Calu3 (cell line): Measurements from ENCODE around the gene FOXA3. TPM values are rescaled to one million over a fixed set of nuclear protein-coding genes. Genes with fewer than 3 reads are reported as not detected.

Experiments used
- BruUV-seq: library from RNA; stranded (reverse); fragments of 400-500 nt; replicated peaks from 2 replicates; lab custom pipeline; 2021; lab: Mats Ljungman, UMichigan
- CTCF ChIA-PET: fragments of 300-600 bp; sonication (Branson Sonifier 250); formaldehyde crosslinking; loops from one replicate; lab custom pipeline; 2022; ENCODE audit warnings: antibody characterized with exemption; lab: Charles Lee
- DNase-seq: peaks from one replicate; pipeline ENCODE4 v3.0.0; 2022
- H3K27ac Mint-ChIP-seq: one replicate; pipeline ENCODE4 v1.8.0; 2022; ENCODE audit warnings: mixed read lengths; ENCODE audit not compliant: unreplicated experiment
- H3K27me3 Mint-ChIP-seq: one replicate; pipeline ENCODE4 v1.8.0; 2022; ENCODE audit warnings: mixed read lengths; ENCODE audit not compliant: unreplicated experiment
- H3K36me3 Mint-ChIP-seq: one replicate; pipeline ENCODE4 v1.8.0; 2022; ENCODE audit warnings: mild to moderate bottlenecking, moderate library complexity, mixed read lengths; ENCODE audit not compliant: insufficient read depth, unreplicated experiment
- H3K4me1 Mint-ChIP-seq: one replicate; pipeline ENCODE4 v1.8.0; 2022; ENCODE audit warnings: mild to moderate bottlenecking, low read depth, mixed read lengths; ENCODE audit not compliant: unreplicated experiment
- H3K4me3 Mint-ChIP-seq: one replicate; pipeline ENCODE4 v1.8.0; 2022; ENCODE audit warnings: mild to moderate bottlenecking, low read depth, moderate library complexity, mixed read lengths; ENCODE audit not compliant: unreplicated experiment
- H3K9me3 Mint-ChIP-seq: one replicate; pipeline ENCODE4 v1.8.0; 2022; ENCODE audit warnings: low read depth, mixed read lengths; ENCODE audit not compliant: unreplicated experiment
- intact Hi-C: fragments of 100-400 bp; cut with micrococcal nuclease; formaldehyde crosslinking; loops from one replicate; pipeline ENCODE4 v1.10.0; 2022; ENCODE audit not compliant: unreplicated experiment
- total RNA-seq: library from RNA; stranded (reverse); gene quantifications from 2 replicates; pipeline ENCODE4 v1.2.3, GENCODE V29; 2022
- TF ChIP-seq, protein P1 (sequence below): fragments of 200-600 bp; IDR thresholded peaks from one replicate; pipeline ENCODE4 v1.8.0; 2022; ENCODE audit warnings: antibody characterized with exemption; ENCODE audit not compliant: unreplicated experiment

FOXA3 gene
- total RNA-seq, 1 experiment from 2014 or later = 12.1 TPM

- CTCF ChIA-PET = interaction anchor here (0.7 kb wide), 1 partner anchor 33 kb away, joined by 3 read pairs; no protein-coding TSS in a partner anchor
- intact Hi-C loops = no loop called here
- Mint-ChIP-seq H3K9me3 (no peaks in the 10 kb centered on the region), H3K4me3 (no peak overlapping the region), H3K4me1 (no peaks in the 10 kb centered on the region), H3K27me3 (peaks cover 47% of the 10 kb centered on the region), H3K36me3 (peaks cover 19% of the 10 kb centered on the region), H3K27ac (no peak overlapping the region)
- no TSS peak for BruUV-seq
- TF ChIP-seq, protein P1, sequence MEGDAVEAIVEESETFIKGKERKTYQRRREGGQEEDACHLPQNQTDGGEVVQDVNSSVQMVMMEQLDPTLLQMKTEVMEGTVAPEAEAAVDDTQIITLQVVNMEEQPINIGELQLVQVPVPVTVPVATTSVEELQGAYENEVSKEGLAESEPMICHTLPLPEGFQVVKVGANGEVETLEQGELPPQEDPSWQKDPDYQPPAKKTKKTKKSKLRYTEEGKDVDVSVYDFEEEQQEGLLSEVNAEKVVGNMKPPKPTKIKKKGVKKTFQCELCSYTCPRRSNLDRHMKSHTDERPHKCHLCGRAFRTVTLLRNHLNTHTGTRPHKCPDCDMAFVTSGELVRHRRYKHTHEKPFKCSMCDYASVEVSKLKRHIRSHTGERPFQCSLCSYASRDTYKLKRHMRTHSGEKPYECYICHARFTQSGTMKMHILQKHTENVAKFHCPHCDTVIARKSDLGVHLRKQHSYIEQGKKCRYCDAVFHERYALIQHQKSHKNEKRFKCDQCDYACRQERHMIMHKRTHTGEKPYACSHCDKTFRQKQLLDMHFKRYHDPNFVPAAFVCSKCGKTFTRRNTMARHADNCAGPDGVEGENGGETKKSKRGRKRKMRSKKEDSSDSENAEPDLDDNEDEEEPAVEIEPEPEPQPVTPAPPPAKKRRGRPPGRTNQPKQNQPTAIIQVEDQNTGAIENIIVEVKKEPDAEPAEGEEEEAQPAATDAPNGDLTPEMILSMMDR = no peak
- no peak for DNase-seq
Observed at GRCh38 chr19:45906221-45906620, 42.1 kb downstream of the FOXA3 start.

DNA sequence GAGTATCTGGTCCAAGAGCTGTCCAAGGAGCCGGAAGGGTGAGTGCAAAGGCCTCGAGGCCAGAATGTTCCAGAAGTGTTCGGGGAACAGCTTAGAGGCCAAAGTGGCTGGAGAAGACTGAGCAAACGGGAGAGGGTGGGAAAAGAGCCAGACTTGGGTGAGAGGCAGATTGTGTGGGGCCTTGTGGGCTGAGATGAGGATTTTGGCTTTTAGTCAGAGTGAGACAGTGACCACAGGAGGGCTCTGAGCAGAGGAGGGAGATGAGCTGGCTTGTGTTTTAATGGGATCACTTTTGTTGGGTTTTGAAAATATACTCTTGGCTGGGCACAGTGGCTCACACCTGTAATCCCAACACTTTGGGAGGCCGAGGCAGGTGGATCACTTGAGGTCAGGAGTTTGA, 44.8 kb downstream of the FOXA3 start:
- no peak overlapping the region for H3K4me3 Mint-ChIP-seq
- H3K9me3 Mint-ChIP-seq = no peaks in the 10 kb centered on the region
- no peak for DNase-seq
- H3K4me1 Mint-ChIP-seq = no peaks in the 10 kb centered on the region
- TF ChIP-seq, protein P1 = no peak
- CTCF ChIA-PET = no interaction called here
- H3K27me3 Mint-ChIP-seq = peaks cover 67% of the 10 kb centered on the region
- no peak overlapping the region for H3K27ac Mint-ChIP-seq
- intact Hi-C loops = no loop called here
- no TSS peak for BruUV-seq
- no peaks in the 10 kb centered on the region for H3K36me3 Mint-ChIP-seq

DNA sequence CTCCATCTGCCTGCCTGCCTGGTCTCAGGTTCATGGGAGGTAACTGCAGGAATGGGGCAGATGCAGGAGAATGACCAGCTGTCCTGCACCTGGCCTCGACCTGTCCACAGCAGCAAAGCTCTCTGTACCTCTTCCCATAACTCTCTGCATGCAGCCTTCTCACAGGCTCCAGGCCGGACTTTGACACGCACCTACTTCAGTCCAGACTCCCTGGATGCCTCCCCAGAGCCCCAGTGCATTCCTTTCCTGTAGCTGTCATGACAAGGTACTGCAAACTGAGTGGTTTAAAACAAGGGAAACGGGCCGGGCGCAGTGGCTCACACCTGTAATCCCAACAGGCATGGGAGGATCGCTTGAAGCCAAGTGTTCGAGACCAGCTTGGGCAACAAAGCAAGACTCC, 47.2 kb downstream of the FOXA3 start:
- BruUV-seq = no TSS peak
- H3K4me1 Mint-ChIP-seq = no peaks in the 10 kb centered on the region
- no peaks in the 10 kb centered on the region for H3K36me3 Mint-ChIP-seq
- H3K27ac Mint-ChIP-seq = no peak overlapping the region
- DNase-seq = no peak
- TF ChIP-seq, protein P1 = no peak
- intact Hi-C loops = no loop called here
- no peaks in the 10 kb centered on the region for H3K9me3 Mint-ChIP-seq
- peaks cover 62% of the 10 kb centered on the region for H3K27me3 Mint-ChIP-seq
- H3K4me3 Mint-ChIP-seq = no peak overlapping the region
- CTCF ChIA-PET = no interaction called here

DNA sequence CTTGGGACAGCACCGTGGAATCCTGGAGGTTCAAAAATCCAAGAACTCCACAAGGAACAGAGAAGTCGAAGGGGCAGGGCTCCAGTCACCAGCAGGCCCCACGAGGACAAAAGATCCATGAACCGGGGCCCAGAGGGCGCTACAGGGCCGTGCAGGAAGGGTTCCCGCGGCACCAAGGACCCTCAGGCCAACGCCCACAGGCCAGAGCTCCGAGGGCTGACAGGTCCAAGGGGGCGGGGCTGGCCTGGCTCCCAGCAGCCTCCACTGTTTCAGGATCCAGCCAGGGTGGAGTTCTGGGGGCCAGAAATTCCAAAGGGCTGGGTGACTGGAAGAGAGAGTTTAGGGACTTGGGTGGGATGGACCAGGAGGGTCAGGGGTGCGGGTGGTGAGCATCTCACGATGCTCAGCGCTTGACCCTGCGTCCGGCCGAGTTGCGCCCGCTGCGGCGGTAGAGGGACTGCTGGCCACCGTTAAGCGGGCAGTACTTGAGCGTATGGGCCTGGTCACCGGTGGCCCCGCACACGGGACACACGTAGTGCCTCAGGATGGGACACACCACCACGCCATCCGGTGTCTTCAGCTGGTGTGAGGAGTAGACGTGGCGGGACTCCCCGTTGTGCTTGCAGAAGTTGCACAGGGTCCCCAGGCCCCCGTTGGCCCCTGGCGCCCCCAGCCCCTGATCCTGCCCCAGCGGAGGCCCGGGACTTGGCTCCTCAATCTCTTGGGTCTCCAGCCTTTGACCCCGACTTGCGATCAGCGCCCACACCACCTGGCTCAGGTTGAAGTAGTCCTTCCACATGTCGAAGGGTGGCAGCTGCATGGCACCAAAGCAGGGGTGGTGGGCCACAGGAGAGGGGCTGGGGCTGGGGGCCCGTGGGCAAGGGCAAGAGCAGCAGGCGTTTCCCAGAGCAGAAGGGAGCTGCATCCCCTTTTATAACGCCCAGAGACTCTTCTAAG, 50.0 kb downstream of the FOXA3 start, which contains the start of gene NANOS2:
Gene NANOS2 (minus strand): TSS at position 905 of the 957 bp plus-strand sequence. CDS start 85 bp downstream, at position 820.
- Mint-ChIP-seq H3K27ac (no peak within 1 kb of the TSS), H3K4me1 (no peaks in the 10 kb centered on the region), H3K36me3 (no peaks in the 10 kb centered on the region), H3K9me3 (no peaks in the 10 kb centered on the region), H3K4me3 (no peak within 1 kb of the TSS), H3K27me3 (peaks cover 49% of the 10 kb centered on the region)
- no TSS peak for BruUV-seq
- CTCF ChIA-PET = interaction anchor here (0.6 kb wide), 1 partner anchor 144 kb away, joined by 4 read pairs; no protein-coding TSS in a partner anchor
- TF ChIP-seq, protein P1 = no peak
- intact Hi-C loops = no loop called here
- DNase-seq = no peak
